Measurements from ENCODE around the gene CLEC4A.
"Not testable (repeated sequence)": the region's sequence is repeated elsewhere in the genome, so short reads cannot be mapped to it uniquely, and the experiment has no call there.

The CLEC4A gene

DNA sequence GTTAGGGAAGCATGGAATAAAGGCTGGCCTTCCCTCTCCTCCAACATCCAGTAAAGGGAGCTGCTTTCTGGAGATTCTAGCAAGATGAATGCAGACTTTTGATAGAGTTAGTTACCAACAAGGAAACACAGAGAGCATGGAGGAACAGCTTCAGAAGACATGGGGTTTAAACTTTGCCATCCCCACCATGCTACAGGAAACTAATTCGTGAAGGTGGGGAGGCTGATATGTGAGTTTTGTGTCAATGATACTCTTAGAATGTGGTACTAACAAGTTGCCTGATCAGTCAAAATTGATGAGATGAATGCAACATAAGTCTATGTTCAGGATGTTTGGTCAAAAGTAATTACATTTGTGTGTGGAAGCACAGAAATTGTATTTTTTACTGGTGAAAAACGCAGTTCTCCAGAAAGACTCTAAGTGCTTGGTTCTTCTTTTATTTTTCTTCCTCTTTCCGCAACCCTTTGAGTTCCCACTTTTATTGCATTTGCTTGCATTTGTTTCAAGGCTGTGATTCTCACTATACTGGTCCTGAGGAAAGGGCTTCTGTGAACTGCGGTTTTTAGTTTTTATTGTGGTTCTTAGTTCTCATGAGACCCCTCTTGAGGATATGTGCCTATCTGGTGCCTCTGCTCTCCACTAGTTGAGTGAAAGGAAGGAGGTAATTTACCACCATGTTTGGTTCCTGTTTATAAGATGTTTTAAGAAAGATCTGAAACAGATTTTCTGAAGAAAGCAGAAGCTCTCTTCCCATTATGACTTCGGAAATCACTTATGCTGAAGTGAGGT is at the start of gene CLEC4A:
CLEC4A (plus strand) TSS at position 494 of the 789 bp plus-strand sequence; CDS start at position 756, 262 bp downstream.
- no peak for DNase-seq

DNA sequence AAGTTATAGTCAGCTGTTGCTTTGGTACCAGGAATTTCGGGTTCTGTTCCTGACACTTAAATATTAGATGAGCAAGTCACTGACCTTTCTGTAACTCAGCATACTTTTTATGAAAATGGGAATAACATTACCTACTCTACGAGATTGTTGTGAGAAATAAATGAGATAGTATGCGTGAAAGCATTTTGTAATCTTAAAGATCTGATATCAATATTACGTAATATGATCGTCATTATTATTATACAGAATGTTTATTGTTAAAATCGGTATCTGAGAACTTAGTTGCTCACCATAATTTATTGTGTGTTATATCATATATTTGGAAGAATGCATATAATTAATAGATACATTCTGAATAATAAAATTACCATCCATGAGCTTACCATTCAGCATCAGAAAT is 47.5 kb upstream of the CLEC4A start:
- no peak for DNase-seq

DNA sequence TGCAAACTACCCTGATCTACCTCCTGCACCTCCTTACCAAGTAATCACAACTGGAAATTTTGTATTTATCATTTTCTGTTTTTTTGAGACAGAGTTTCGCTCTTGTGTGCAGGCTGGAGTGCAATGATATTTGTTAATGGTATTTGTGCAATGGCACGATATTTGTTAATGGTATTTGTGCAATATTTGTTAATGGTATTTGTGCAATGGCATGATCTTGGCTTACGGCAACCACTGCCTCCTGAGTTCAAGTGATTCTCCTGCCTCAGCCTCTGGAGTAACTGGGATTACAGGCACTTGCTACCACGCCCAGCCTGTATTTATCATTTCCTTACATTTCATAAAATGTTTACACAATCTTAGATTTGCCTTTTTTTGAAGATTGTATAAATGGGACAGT is 47.1 kb upstream of the CLEC4A start:
- no peak for DNase-seq

DNA sequence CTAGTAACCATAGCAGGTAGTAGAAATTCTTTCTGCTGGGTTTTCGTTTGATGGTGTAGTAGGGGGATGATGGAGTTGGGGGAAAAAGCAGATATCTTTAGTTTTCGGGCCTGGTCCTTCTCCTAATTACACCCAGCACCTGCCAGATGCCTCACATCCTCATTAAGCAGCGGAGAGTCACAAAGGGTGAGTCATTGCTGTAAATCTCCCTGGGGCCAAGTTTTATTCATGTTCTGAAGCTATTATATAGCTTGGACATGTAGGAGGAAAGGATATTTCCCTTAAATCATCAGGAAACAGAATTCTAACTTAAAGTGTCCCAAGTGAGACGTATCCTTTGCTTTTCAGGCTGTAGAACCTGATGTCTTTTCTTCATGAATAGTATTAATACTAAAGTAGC is 46.2 kb upstream of the CLEC4A start:
- no peak for DNase-seq

DNA sequence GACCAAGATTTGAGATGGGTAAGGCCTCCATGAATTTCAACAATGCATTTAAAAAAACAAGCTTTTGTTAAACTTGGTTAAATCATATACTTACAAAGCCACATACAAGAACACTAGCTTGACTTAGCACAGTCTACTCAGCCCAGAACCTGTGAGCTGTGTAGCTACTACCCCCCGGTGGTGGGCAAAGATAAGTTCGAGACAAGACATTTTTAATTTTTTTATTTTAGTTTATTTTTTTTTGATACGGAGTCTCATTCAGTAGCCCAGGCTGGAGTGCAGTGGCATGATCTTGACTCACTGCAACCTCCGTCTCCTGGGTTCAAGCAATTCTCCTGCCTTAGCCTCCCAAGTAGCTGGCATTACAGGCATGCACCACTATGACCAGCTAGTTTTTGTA is 45.0 kb upstream of the CLEC4A start:
- no peak for DNase-seq

DNA sequence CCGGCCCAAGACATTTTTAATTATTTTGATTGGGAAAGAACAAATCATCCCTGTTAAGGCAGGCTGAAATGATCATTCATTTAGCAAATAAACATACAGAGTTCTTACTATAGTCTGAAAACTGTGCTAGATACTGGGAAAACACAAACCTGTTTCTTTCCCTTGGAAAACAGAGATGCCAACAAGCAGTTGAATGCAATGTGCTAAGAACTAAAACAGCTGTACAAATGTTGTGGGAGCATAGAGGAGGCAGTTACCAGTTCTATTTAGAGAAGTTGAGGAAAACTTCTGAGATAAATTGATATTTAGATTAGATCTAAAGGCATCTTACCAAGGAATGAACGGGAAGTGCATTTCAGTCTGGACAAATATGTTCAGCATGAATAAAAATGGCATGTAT is 44.5 kb upstream of the CLEC4A start:
- DNase-seq, result no peak

DNA sequence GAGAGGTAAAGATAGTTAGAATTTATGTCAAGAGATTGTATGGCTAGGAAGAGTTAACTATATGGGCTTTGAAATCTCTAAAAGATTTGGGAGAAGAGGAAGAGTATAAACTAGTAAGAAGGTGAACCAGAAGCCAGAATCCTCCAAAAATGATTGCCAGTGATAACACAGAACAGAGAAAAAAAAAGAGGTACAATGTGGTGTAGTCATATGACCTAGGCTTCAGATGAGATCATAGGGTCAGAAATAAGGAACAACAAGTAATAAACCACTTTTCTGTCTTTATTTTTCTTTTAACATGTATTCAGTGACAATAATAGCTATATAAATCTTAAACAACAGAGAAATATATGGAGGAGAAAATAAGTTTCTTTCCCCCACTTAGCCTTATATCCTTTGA is 43.3 kb upstream of the CLEC4A start:
- DNase-seq, result no peak

DNA sequence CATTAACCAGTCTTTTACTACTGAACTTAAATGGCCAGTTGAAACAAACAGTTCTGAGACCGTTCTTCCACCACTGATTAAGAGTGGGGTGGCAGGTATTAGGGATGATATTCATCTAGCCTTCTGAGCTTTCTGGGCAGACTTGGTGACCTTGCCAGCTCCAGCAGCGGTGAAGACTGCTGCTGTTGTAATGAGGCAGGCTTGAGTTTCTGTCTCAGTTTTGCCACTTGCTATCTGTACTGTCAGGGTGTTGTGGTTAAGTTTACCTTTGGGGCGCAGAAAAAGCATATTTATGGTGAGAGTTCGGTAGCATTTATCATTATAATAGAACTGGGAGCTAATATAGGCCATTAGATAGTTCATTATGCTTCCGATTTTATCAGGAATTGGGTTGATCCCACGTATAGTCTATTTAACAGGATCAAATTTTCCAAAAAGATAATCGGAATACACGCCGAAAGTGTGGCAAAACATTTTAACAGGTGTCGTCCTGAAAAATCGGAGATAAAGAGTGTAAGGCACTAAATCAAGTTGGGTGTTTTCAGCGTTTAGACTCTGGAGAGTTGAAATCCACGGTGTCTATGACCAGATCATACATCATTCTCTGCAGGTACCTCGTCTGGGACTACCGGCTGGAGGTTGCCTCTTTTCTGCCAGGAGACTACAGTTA is 42.0 kb upstream of the CLEC4A start:
- no peak for DNase-seq

DNA sequence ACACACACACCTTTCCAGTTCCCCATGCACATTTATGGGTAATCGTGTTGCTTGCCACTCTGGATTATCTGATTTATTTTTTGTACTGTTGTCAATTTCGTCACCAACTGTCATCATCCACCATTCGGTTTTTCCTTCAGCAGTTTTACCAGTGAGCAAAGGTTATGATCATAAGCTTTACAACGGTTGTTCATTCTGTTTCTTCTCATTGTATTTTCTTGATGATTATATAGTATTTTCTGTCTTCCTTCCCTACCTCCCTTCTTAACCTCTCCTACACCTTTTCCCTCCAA is 40.7 kb upstream of the CLEC4A start:
- no peak for DNase-seq

DNA sequence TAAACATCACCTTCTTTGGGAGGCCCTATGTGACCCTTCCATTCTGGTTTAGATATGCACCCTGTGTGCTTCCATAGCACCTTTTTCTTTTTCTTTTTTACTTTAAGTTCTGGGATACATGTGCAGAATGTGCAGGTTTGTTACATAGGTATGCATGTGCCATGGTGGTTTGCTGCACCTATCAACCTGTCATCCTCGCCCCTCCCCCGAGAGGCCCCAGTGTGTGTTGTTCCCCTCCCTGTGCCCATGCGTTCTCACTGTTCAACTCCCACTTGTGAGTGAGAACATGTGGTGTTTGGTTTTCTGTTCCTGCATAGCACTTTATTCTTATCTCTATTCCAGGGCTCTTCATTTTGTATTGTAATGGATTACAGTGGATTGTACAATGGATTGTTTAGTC is 39.1 kb upstream of the CLEC4A start:
- DNase-seq, result not testable (repeated sequence)

DNA sequence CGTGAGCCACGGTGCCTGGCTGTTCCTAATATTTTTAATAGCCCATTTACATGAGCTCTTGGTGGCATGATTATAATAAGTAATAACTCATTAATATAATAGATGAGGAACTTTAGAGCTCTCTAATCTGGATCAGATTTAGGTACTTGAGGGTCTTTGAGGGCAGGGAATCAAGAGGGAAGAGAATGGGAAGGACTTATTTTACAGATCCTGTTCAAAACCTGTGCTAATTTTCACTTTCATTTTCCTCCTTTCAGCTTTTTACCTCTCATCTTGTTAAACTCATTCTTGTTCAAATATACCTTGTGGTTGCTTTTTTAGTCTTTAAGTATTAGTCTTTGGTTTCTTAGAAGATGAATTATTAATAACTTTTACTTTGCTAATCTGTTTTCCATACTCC is 35.8 kb upstream of the CLEC4A start:
- DNase-seq, result no peak

DNA sequence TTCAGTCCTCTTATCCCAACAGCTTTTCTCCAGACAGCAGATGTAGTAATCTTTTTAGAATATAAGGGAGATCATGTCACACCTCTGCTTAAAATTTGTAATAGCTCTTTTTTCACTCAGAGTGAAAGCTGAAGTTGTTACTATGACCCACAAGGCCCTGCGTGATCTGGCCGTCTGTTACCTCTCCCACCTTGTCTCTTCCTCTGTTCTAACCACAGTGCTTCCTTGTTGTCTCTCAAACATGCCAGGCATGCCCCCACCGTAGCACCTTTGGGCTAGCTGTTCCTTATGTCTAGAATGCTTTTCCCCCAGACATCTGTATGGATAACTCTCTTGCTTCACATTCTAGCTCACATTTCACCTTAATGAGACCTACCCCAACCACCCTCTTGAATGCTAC is 34.8 kb upstream of the CLEC4A start:
- DNase-seq, result no peak

DNA sequence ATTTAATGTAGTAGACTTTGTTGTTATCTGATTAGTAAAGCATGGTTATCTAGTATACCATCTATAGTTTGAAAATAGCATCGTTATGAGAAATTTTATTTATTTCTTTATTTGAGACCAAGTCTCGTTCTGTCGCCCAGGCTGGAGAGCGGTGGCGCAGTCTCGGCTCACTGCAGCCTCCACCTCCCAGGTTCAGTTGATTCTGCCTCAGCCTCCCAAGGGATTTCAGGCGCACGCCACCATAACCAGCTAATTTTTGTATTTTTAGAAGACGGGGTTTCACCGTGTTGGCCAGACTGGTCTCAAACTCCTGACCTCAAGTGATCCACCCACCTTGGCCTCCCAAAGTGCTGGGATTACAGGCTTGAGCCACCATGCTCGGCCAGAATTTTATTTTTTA is 34.1 kb upstream of the CLEC4A start:
- DNase-seq, result not testable (repeated sequence)

DNA sequence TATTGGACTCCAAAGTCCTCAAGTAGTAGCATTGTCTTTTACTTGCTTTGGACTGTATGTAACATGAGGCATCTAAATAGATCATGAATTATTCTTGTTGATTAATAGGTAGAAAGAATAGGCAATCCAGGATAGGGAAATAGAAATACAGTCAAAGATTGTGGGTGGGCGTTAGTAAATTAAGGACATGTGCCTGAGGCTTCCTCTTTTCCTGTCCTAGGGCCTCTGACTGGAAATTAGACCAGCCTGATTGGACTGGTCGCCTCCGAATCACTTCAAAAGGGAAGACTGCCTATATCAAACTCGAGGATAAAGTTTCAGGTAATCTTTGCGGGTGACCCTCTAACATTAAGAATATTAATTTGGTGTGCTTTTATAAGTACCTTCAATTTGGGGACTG is 33.7 kb upstream of the CLEC4A start:
- no peak for DNase-seq

DNA sequence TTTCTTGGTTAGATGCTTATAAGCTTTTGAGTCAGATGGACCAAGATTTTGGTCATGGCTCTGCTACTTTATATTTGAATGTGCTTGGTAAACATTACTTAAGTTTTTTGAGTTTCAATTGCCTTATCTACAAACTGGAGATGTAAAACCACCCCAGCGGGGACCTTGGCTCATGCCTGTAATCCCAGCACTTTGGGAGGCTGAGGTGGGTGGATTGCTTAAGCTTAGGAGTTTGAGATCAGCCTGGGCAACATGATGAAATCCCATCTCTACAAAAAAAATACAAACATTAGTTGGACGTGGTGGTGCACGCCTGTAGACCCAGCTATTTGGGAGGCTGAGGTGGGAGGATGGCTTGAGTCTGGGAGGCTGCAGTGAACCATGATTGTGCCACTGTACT is 30.1 kb upstream of the CLEC4A start:
- no peak for DNase-seq

DNA sequence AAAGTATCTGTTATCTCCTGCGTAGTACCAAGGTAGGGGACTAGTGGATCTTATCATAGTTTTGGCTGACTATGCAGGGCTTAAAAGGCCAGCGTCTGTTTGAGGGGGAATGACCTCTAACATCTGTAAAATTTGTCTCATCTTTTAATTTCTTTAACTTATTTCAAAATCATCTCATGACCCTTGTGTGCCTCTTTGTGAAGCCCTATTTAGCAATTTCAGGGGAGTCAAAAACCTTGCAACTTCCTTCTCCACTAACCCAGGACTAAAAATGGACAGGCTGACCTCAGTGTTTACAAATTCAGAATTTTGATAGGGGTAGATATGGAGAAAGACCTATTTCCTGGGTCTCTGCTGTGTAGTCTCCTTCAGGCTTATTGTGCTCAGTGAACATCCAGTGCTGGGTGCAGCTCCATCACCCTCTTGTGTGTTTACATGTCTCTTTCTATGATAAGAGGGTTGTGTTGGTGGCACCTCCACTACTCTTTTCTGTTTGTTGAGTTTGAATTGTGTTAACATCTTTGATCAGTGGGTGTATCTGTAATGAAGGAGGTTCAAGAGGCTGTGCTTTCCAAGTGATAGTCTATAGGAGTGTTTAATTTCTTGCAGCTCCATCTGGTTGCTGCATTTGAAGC is 27.0 kb upstream of the CLEC4A start:
- no peak for DNase-seq

DNA sequence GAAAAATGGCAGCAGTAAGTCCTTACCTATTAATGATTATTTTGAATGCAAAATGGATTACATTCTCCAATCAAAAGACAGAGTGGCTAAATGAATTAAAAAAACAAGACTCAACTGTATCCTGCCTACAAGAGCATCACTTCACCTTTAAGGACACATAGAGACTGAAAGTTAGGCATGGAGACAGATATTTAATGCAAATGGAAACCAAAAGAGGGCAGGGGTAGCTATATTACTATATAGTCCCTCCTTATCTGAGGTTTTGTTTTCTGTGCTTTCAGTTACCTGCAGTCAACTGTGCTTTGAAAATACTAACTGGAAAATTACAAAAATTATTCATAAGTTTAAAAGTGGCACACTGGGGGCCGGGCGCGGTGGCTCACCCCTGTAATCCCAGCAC is 24.2 kb upstream of the CLEC4A start:
- DNase-seq, result no peak

DNA sequence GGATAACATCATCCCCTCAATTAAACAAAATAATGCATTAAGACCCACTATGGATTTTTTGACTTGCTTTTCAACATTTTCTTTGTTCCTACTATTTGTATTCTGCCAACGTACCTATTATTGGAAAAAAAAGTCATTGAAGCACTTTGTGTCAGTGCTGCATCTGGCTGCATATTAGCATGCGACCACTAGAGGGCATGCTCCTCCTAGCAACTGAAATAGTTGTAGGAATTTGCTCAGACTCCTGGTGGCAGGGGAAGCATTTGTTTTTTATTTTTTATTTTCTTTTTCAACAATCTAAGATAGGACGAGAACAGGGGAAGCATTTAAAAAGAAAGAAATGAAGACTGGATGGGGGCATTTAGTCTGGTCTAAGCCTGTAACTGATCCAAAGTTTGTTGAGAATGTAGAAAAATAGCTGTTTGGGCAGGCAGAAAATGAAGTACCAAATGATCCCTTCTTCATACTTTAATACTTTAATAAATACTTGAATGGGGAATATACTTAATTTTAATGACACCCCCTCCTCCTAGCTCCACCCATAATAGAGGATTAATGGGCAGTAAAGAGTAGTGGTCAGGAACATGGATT is 14.5 kb upstream of the CLEC4A start:
- DNase-seq, result peak; percentile 68

DNA sequence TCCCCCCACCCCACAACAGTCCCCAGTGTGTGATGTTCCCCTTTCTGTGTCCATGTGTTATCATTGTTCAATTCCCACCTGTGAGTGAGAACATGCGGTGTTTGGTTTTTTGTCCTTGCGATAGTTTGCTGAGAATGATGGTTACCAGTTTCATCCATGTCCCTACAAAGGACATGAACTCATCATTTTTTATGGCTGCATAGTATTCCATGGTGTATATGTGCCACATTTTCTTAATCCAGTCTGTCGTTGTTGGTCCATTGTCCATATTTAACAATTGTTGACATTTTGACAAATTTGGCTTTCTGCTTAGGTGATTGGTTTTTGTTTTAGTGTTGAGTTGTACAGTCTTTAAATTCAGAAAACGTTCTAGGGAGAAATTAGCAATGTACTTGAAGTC is 10.3 kb upstream of the CLEC4A start:
- not testable (repeated sequence) for DNase-seq

DNA sequence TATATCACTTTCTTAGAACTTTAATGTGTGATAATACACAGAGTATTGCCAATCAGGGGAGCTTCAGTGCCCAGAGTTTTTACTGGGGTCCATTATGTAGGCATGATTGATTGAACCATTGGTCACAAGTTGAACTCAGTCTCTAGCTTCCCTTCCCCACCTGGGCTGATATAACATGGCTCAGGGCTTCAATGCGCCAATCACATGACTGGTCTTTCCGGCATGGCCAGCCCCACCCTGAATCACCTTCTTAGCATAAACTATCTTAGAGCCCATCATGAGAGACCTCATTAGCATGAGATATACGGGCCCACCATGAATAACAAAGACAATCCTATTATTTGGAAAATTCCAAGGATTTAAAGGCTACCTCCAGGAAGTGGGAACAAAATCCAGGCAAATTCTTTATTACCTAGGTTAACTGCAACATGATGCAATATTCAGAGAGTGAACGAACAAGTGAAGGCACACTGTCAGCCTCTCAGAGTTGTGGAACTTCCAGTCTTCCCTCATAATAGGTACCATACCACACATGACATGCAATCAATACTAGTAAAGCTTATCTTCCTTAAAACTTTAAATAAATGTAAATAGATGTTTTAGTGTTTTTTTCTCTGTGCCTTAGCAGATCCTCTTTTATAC is 3.2 kb upstream of the CLEC4A start:
- no peak for DNase-seq

DNA sequence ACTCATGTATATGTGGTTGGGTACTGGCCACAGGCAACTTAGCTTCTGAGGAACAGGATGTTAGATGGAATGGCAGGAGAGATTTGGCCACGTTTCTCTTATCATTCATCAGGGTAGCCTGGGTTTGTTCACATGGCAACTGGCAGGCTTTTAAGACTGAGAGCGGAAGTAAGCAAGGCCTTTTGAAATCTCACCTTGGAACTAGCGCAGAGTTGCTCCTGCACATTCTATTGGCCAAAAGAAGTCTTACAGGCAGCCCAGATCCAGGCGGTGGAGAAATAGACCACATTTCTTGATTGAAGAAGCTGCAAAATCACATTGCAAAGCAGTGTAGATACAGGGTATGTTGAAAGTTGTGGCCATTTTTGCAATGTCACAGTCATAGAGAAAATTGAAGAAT is 3.7 kb downstream of the CLEC4A start:
- DNase-seq, result no peak

DNA sequence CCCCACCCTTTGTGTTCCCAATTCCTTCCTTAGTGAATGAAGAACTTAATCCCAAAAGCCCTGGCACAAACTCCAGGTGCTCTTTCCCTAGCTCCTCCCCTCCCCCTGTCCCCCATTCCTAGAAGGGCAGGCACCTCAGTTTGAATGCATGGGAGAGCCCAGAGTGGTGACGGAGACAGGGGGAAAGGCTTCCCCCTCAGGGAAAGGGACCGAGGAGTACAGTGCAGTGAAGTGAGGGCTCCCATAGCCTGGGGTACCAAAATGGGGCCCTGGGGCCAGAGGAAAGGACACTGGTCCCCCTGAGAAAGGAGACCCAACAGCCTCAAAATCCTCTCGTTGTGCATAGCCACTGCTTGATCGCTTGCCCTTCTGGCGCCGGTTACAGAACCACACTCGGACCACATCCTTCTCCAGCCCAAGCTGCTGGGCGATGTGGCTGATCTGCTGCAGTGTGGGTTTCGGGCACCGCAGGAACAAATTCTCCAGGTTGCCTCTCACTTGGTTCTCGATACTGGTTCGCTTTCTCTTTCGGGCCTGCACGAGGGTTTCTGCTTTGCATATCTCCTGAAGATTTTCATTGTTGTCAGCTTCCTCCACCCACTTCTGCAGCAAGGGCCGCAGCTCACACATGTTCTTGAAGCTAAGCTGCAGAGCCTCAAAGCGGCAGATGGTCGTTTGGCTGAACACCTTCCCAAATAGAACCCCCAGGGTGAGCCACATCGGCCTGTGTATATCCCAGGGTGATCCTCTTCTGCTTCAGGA is 10.4 kb downstream of the CLEC4A start:
- not testable (repeated sequence) for DNase-seq

Measured in activated CD4-positive, CD25-positive, alpha-beta regulatory T cell treated with anti-CD3 and anti-CD28 coated beads, Interleukin-2, amount 50 U/mL, for 72 hours (primary cell).